GM12878 (cell line): ENCODE results near the gene COMMD3.

Experiments used
- ATF3 ChIP-seq: IDR thresholded peaks from 2 replicates; pipeline ENCODE4 v1.6.1; 2011; ENCODE audit warnings: low read depth, mild to moderate bottlenecking, low read length, moderate library complexity, borderline replicate concordance; ENCODE audit errors: extremely low read depth
- CEBPB ChIP-seq, 2 experiments: fragments of 150-350 bp in 1 of 2; IDR thresholded peaks; 2 replicates each; pipeline ENCODE4 v1.6.1; 2012 to 2014; ENCODE audit warnings: low read depth in 2 of 2, low read length in 2 of 2, borderline replicate concordance in 1 of 2, inconsistent platforms in 1 of 2
- CHD2 ChIP-seq: IDR thresholded peaks from 2 replicates; pipeline ENCODE4 v1.6.1; 2011; ENCODE audit warnings: low read depth, low read length, improper control_type of control experiment, borderline replicate concordance
- CTCF ChIP-seq, 3 experiments: IDR thresholded peaks in 2 of 3; conservative IDR thresholded peaks in 1 of 3; 2 replicates each; pipeline ENCODE4 v1.5.1; 2011; ENCODE audit warnings: low read depth in 3 of 3, low read length in 3 of 3, mild to moderate bottlenecking in 3 of 3, control low read depth in 2 of 3, moderate library complexity in 2 of 3, inconsistent platforms in 1 of 3, mixed read lengths in 1 of 3; ENCODE audit not compliant: control insufficient read depth in 2 of 3, insufficient read depth in 1 of 3; ENCODE audit errors: extremely low read depth in 1 of 3
- KLF5 ChIP-seq: fragments of 450-650 bp; IDR thresholded peaks from 2 replicates; pipeline ENCODE4 v1.6.1; 2014; ENCODE audit warnings: mild to moderate bottlenecking; ENCODE audit not compliant: partially characterized antibody
- POLR2A ChIP-seq: IDR thresholded peaks from 2 replicates; pipeline ENCODE4 v1.6.1; 2011; ENCODE audit warnings: low read depth, mild to moderate bottlenecking, low read length
- TAF1 ChIP-seq: IDR thresholded peaks from 2 replicates; pipeline ENCODE4 v1.6.1; 2011; ENCODE audit warnings: mild to moderate bottlenecking, low read depth, low read length, borderline replicate concordance
- YY1 ChIP-seq: IDR thresholded peaks from 2 replicates; pipeline ENCODE4 v1.6.1; 2011; ENCODE audit warnings: low read depth, mild to moderate bottlenecking, low read length

GRCh38 chr10:22324893-22325271, 8.7 kb downstream of the COMMD3 start:
- TF ChIP-seq POLR2A = no peak
- no peak for TF ChIP-seq CTCF (IDR thresholded peaks at IDR 0.05 in 2 of 3, conservative IDR thresholded peaks at IDR 0.05 in 1 of 3; ENCODE audit: control insufficient read depth in 2 of 3, extremely low read depth in 1 of 3, insufficient read depth in 1 of 3, low read depth in 3 of 3, low read length in 3 of 3)
- TF ChIP-seq CHD2 = no peak
- TF ChIP-seq TAF1 = no peak
- TF ChIP-seq KLF5 = no peak
- TF ChIP-seq CEBPB (IDR thresholded peaks at IDR 0.05; ENCODE audit: borderline replicate concordance in 1 of 2, low read depth in 2 of 2, low read length in 2 of 2) = no peak
- TF ChIP-seq YY1 = no peak
- TF ChIP-seq ATF3 = no peak
